H9 (cell line): ENCODE results near the gene PLOD1. TPM values are rescaled to one million over a fixed set of nuclear protein-coding genes. Genes with fewer than 3 reads are reported as not detected.

Experiments
- DNase-seq: peaks from one replicate; pipeline ENCODE4 v3.0.0-alpha.2; 2017
- H2AFZ ChIP-seq: one replicate; pipeline ENCODE4 v1.6.1; 2013; ENCODE audit warnings: mild to moderate bottlenecking, low read length, control low read depth, moderate library complexity
- H2AK5ac ChIP-seq: 2 replicates; pipeline ENCODE4 v1.6.1; 2013; ENCODE audit warnings: low read length, control low read depth, mixed read lengths; ENCODE audit not compliant: insufficient read length
- H2BK120ac ChIP-seq: one replicate; pipeline ENCODE4 v1.6.1; 2013; ENCODE audit warnings: low read depth, mild to moderate bottlenecking, low read length, control low read depth, inconsistent platforms; ENCODE audit not compliant: poor library complexity, severe bottlenecking
- H2BK12ac ChIP-seq: 2 replicates; pipeline ENCODE4 v1.6.1; 2013; ENCODE audit warnings: low read length, control low read depth, mixed read lengths, low read depth; ENCODE audit not compliant: insufficient read length
- H2BK15ac ChIP-seq: 2 replicates; pipeline ENCODE4 v1.6.1; 2013; ENCODE audit warnings: low read depth, low read length, control low read depth
- H2BK20ac ChIP-seq: one replicate; pipeline ENCODE4 v1.6.1; 2013; ENCODE audit warnings: low read depth, mild to moderate bottlenecking, low read length, control low read depth, inconsistent platforms; ENCODE audit not compliant: poor library complexity, severe bottlenecking
- H2BK5ac ChIP-seq: 2 replicates; pipeline ENCODE4 v1.6.1; 2013; ENCODE audit warnings: low read length, control low read depth, mixed read lengths; ENCODE audit not compliant: insufficient read length
- H3K14ac ChIP-seq: 2 replicates; pipeline ENCODE4 v1.6.1; 2013; ENCODE audit warnings: low read length, control low read depth; ENCODE audit not compliant: insufficient read depth
- H3K18ac ChIP-seq: 2 replicates; pipeline ENCODE4 v1.6.1; 2013; ENCODE audit warnings: low read depth, mild to moderate bottlenecking, mixed read lengths, low read length, control low read depth; ENCODE audit not compliant: insufficient read length
- H3K23ac ChIP-seq: 2 replicates; pipeline ENCODE4 v1.6.1; 2013; ENCODE audit warnings: low read length, control low read depth, mixed read lengths, low read depth; ENCODE audit not compliant: insufficient read length
- H3K23me2 ChIP-seq: 2 replicates; pipeline ENCODE4 v1.6.1; 2013; ENCODE audit warnings: low read depth, mild to moderate bottlenecking, mixed read lengths, low read length, control low read depth; ENCODE audit not compliant: insufficient read length, poor library complexity, severe bottlenecking
- H3K27ac ChIP-seq: 2 replicates; pipeline ENCODE4 v1.5.1; 2013; ENCODE audit warnings: low read length, control low read depth, mixed read lengths, low read depth; ENCODE audit not compliant: insufficient read length
- H3K27me3 ChIP-seq: 2 replicates; pipeline ENCODE4 v1.6.1; 2013; ENCODE audit warnings: low read length, control low read depth, inconsistent platforms; ENCODE audit not compliant: insufficient read depth
- H3K4ac ChIP-seq: 2 replicates; pipeline ENCODE4 v1.6.1; 2013; ENCODE audit warnings: low read depth, mild to moderate bottlenecking, control low read depth, inconsistent platforms, low read length, moderate library complexity
- H3K4me1 ChIP-seq: 2 replicates; pipeline ENCODE4 v1.6.1; 2013; ENCODE audit warnings: low read length, control low read depth, inconsistent platforms; ENCODE audit not compliant: insufficient read depth
- H3K4me2 ChIP-seq: 2 replicates; pipeline ENCODE4 v1.6.1; 2013; ENCODE audit warnings: low read length, control low read depth, mixed read lengths; ENCODE audit not compliant: insufficient read length, insufficient read depth
- H3K56ac ChIP-seq: 2 replicates; pipeline ENCODE4 v1.6.1; 2013; ENCODE audit warnings: low read depth, mild to moderate bottlenecking, mixed read lengths, low read length, control low read depth; ENCODE audit not compliant: insufficient read length
- H3K79me1 ChIP-seq: 2 replicates; pipeline ENCODE4 v1.6.1; 2013; ENCODE audit warnings: low read depth, mild to moderate bottlenecking, moderate library complexity, low read length, control low read depth, inconsistent platforms; ENCODE audit not compliant: insufficient read depth, poor library complexity, severe bottlenecking
- H3K79me2 ChIP-seq: 2 replicates; pipeline ENCODE4 v1.6.1; 2013; ENCODE audit warnings: low read length, control low read depth, inconsistent platforms; ENCODE audit not compliant: insufficient read depth
- H3K9ac ChIP-seq: 2 replicates; pipeline ENCODE4 v1.6.1; 2013; ENCODE audit warnings: low read length, control low read depth, mixed read lengths; ENCODE audit not compliant: insufficient read length; ENCODE audit errors: extremely low read depth
- H3K9me3 ChIP-seq: one replicate; pipeline ENCODE4 v1.6.1; 2013; ENCODE audit warnings: low read depth, low read length, inconsistent platforms; ENCODE audit not compliant: control insufficient read depth
- H3T11ph ChIP-seq: one replicate; pipeline ENCODE4 v1.6.1; 2013; ENCODE audit warnings: mild to moderate bottlenecking, low read length, control low read depth, inconsistent platforms
- H4K20me1 ChIP-seq: one replicate; pipeline ENCODE4 v1.6.1; 2013; ENCODE audit not compliant: control insufficient read depth, insufficient read length, insufficient read depth
- H4K5ac ChIP-seq: 2 replicates; pipeline ENCODE4 v1.6.1; 2013; ENCODE audit warnings: low read depth, mild to moderate bottlenecking, mixed read lengths, low read length, control low read depth; ENCODE audit not compliant: insufficient read length
- H4K8ac ChIP-seq: replicated peaks from 2 replicates; pipeline ENCODE4 v1.6.1; 2013; ENCODE audit warnings: low read length, control low read depth, mixed read lengths, low read depth; ENCODE audit not compliant: insufficient read length
- H4K91ac ChIP-seq: 2 replicates; pipeline ENCODE4 v1.6.1; 2013; ENCODE audit warnings: low read depth, mild to moderate bottlenecking, moderate library complexity, mixed read lengths, low read length, control low read depth; ENCODE audit not compliant: insufficient read length
- H3K27ac Mint-ChIP-seq, 3 experiments: 2 replicates in 2 of 3; 3 replicates in 1 of 3; pipeline ENCODE4 v1.8.0; 2020 to 2021; ENCODE audit warnings: mixed read lengths in 3 of 3, mild to moderate bottlenecking in 1 of 3, moderate library complexity in 1 of 3
- H3K27me3 Mint-ChIP-seq: 2 replicates; pipeline ENCODE4 v1.8.0; 2021; ENCODE audit warnings: low read depth, mild to moderate bottlenecking, moderate library complexity, mixed read lengths
- H3K36me3 Mint-ChIP-seq, 3 experiments: 2 replicates in 2 of 3; 3 replicates in 1 of 3; pipeline ENCODE4 v1.8.0; 2020 to 2021; ENCODE audit warnings: low read depth in 3 of 3, mixed read lengths in 3 of 3; ENCODE audit not compliant: insufficient read depth in 1 of 3
- H3K4me1 Mint-ChIP-seq, 2 experiments: 2 replicates each; pipeline ENCODE4 v1.8.0; 2020; ENCODE audit warnings: mixed read lengths in 2 of 2
- H3K4me3 Mint-ChIP-seq, 2 experiments: 2 replicates in 1 of 2; 3 replicates in 1 of 2; pipeline ENCODE4 v1.8.0; 2020 to 2021; ENCODE audit warnings: mild to moderate bottlenecking in 2 of 2, mixed read lengths in 2 of 2, moderate library complexity in 1 of 2
- H3K9me3 Mint-ChIP-seq, 2 experiments: 2 replicates in 1 of 2; 3 replicates in 1 of 2; pipeline ENCODE4 v1.8.0; 2020; ENCODE audit warnings: mild to moderate bottlenecking in 2 of 2, mixed read lengths in 2 of 2, moderate library complexity in 1 of 2
- WGBS: extraction: QIAGEN DNeasy Blood & Tissue Kit; methylation state at CpG from one replicate; pipeline ENCODE4 v1.1.7; 2013; ENCODE audit warnings: missing lambda C conversion rate, low lambda C conversion rate, mixed read lengths; ENCODE audit not compliant: insufficient read length; ENCODE audit errors: extremely low coverage; 5-methylcytosine and 5-hydroxymethylcytosine counted together
- total RNA-seq: library from RNA; stranded (reverse); gene quantifications from 2 replicates; pipeline ENCODE4 v1.2.1, GENCODE V29; 2021
- TF ChIP-seq, protein P1 (sequence below): fragments of 200-600 bp; sonication (generic); conservative IDR thresholded peaks from 3 replicates; pipeline ENCODE4 v1.8.0; 2021; ENCODE audit warnings: antibody characterized with exemption, mild to moderate bottlenecking

The PLOD1 gene
- total RNA-seq, 1 experiment from 2014 or later, result 57.0 TPM

DNA sequence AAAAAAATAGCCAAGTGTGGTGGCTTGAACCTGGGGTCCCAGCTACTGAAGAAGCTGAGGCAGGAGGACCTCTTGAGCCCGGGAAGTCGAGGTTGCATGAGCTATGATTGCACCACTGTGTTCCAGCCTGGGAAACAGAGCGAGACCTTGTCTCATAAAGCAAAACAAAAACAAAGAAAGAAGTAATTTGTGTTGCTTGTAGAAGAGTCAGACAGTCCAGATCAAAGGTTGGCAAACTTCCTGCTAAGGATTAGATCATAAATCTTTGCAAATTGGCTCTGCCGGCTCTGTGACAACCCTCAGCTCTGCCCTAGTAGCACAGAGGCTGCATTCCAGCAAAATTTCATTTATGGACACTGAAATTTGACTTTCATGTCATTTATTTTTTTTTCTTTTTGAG lies 26.7 kb downstream of the PLOD1 start:
- Histone ChIP-seq H3K4me2 (no peak overlapping the region), H3K79me2 (no peaks in the 10 kb centered on the region), H3K27ac (no peak overlapping the region), H3K27me3 (no peaks in the 10 kb centered on the region), H4K5ac (no peak overlapping the region), H4K8ac (no peak overlapping the region), H4K91ac (no peak overlapping the region), H3K79me1 (no peaks in the 10 kb centered on the region), H3K9me3 (no peaks in the 10 kb centered on the region), H3K4ac (no peak overlapping the region), H3K23ac (no peak overlapping the region), H3K56ac (no peak overlapping the region), H2BK15ac (no peak overlapping the region), H3K4me1 (no peaks in the 10 kb centered on the region), H2BK120ac (no peak overlapping the region), H4K20me1 (no peaks in the 10 kb centered on the region), H3K9ac (no peak overlapping the region), H3T11ph (no peak overlapping the region), H3K14ac (no peak overlapping the region), H2BK20ac (no peak overlapping the region), H2AFZ (no peak overlapping the region), H3K23me2 (no peaks in the 10 kb centered on the region), H2BK5ac (no peak overlapping the region), H3K18ac (no peak overlapping the region), H2BK12ac (no peak overlapping the region), H2AK5ac (no peak overlapping the region)
- Mint-ChIP-seq H3K27ac (no peak overlapping the region), H3K4me3 (no peak overlapping the region), H3K36me3 (peaks cover 17 to 55% (median 47%) of the 10 kb centered on the region in 3 experiments; a peak in 6 of 7 replicates), H3K4me1 (no peaks in the 10 kb centered on the region), H3K9me3 (no peaks in the 10 kb centered on the region), H3K27me3 (no peaks in the 10 kb centered on the region)
- TF ChIP-seq, protein P1, sequence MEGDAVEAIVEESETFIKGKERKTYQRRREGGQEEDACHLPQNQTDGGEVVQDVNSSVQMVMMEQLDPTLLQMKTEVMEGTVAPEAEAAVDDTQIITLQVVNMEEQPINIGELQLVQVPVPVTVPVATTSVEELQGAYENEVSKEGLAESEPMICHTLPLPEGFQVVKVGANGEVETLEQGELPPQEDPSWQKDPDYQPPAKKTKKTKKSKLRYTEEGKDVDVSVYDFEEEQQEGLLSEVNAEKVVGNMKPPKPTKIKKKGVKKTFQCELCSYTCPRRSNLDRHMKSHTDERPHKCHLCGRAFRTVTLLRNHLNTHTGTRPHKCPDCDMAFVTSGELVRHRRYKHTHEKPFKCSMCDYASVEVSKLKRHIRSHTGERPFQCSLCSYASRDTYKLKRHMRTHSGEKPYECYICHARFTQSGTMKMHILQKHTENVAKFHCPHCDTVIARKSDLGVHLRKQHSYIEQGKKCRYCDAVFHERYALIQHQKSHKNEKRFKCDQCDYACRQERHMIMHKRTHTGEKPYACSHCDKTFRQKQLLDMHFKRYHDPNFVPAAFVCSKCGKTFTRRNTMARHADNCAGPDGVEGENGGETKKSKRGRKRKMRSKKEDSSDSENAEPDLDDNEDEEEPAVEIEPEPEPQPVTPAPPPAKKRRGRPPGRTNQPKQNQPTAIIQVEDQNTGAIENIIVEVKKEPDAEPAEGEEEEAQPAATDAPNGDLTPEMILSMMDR, result no peak
- no CpG with 5 or more reads among the region's 4 CpGs for WGBS
- no peak for DNase-seq
